ENCODE measurements around the gene LDLRAD2. TPM values are rescaled to one million over a fixed set of nuclear protein-coding genes. Genes with fewer than 3 reads are reported as not detected.
"Not testable (repeated sequence)": the region's sequence is repeated elsewhere in the genome, so short reads cannot be mapped to it uniquely, and the experiment has no call there.

LDLRAD2 gene
- total RNA-seq, 1 experiment from 2014 or later = 1.0 TPM

GRCh38 chr1:21783679-21784603 lies 28.1 kb upstream of the LDLRAD2 start:
- Histone ChIP-seq H3K79me2 (ENCODE audit: insufficient read depth, low read length) (peaks cover 26% of the 10 kb centered on the region; the same call in 1 of the 2 replicates), H4K8ac (replicated peaks; ENCODE audit: insufficient read length, low read depth, low read length) (no peak overlapping the region), H3K23me2 (ENCODE audit: insufficient read length, low read depth, low read length, poor library complexity, severe bottlenecking) (peaks cover 9% of the 10 kb centered on the region), H2AK5ac (ENCODE audit: insufficient read length, low read length) (no peak overlapping the region), H3T11ph (ENCODE audit: low read length) (no peak overlapping the region), H3K14ac (ENCODE audit: insufficient read depth, low read length) (no peak overlapping the region), H3K27ac (ENCODE audit: insufficient read length, low read depth, low read length) (no peak overlapping the region), H3K79me1 (ENCODE audit: insufficient read depth, low read depth, low read length, poor library complexity, severe bottlenecking) (no peaks in the 10 kb centered on the region), H2BK12ac (ENCODE audit: insufficient read length, low read depth, low read length) (no peak overlapping the region), H2BK15ac (ENCODE audit: low read depth, low read length) (no peak overlapping the region; the same call in 1 of the 2 replicates), H3K9ac (ENCODE audit: extremely low read depth, insufficient read length, low read length) (peak overlapping the region; percentile 45), H3K18ac (ENCODE audit: insufficient read length, low read depth, low read length) (no peak overlapping the region), H4K5ac (ENCODE audit: insufficient read length, low read depth, low read length) (no peak overlapping the region), H4K91ac (ENCODE audit: insufficient read length, low read depth, low read length) (no peak overlapping the region), H2AFZ (ENCODE audit: low read length) (no peak overlapping the region), H3K9me3 (ENCODE audit: control insufficient read depth, low read depth, low read length) (no peaks in the 10 kb centered on the region), H2BK5ac (ENCODE audit: insufficient read length, low read length) (no peak overlapping the region), H3K4me2 (ENCODE audit: insufficient read depth, insufficient read length, low read length) (peak overlapping the region; percentile 87), H3K27me3 (ENCODE audit: insufficient read depth, low read length) (no peaks in the 10 kb centered on the region), H2BK120ac (ENCODE audit: low read depth, low read length, poor library complexity, severe bottlenecking) (peak overlapping the region; percentile 24), H3K4me1 (ENCODE audit: insufficient read depth, low read length) (no peaks in the 10 kb centered on the region), H4K20me1 (ENCODE audit: control insufficient read depth, insufficient read depth, insufficient read length) (no peaks in the 10 kb centered on the region), H3K23ac (ENCODE audit: insufficient read length, low read depth, low read length) (no peak overlapping the region), H3K56ac (ENCODE audit: insufficient read length, low read depth, low read length) (no peak overlapping the region), H2BK20ac (ENCODE audit: low read depth, low read length, poor library complexity, severe bottlenecking) (no peak overlapping the region), H3K4ac (ENCODE audit: low read depth, low read length) (no peak overlapping the region)
- no CpG with 5 or more reads among the region's 32 CpGs for WGBS (ENCODE audit: extremely low coverage, insufficient read length, low lambda C conversion rate)
- Mint-ChIP-seq H3K4me3 (peak overlapping the region; percentile 86 to 92), H3K36me3 (ENCODE audit: insufficient read depth in 1 of 3, low read depth in 3 of 3) (peaks cover 0 to 2% (median 2%) of the 10 kb centered on the region in 3 experiments; a peak in 2 of 7 replicates), H3K27ac (peak overlapping the region; percentile 100), H3K27me3 (ENCODE audit: low read depth) (no peaks in the 10 kb centered on the region), H3K4me1 (peaks cover 10 to 18% of the 10 kb centered on the region in 2 experiments), H3K9me3 (no peaks in the 10 kb centered on the region; a peak in 1 of 5 replicates)
- DNase-seq = peak; percentile 99
- no peak for TF ChIP-seq CTCF (conservative IDR thresholded peaks at IDR 0.05)

GRCh38 chr1:21785764-21786163 lies 26.3 kb upstream of the LDLRAD2 start:
- not testable (repeated sequence) for H3K27ac ChIP-seq (ENCODE audit: insufficient read length, low read depth, low read length); H2BK15ac ChIP-seq (ENCODE audit: low read depth, low read length); H3K14ac ChIP-seq (ENCODE audit: insufficient read depth, low read length); H3K4me3 Mint-ChIP-seq; H2BK20ac ChIP-seq (ENCODE audit: low read depth, low read length, poor library complexity, severe bottlenecking); H3K27ac Mint-ChIP-seq; H3K9me3 Mint-ChIP-seq; H4K20me1 ChIP-seq (ENCODE audit: control insufficient read depth, insufficient read depth, insufficient read length); H3K79me1 ChIP-seq (ENCODE audit: insufficient read depth, low read depth, low read length, poor library complexity, severe bottlenecking); H2BK120ac ChIP-seq (ENCODE audit: low read depth, low read length, poor library complexity, severe bottlenecking); H3K27me3 ChIP-seq (ENCODE audit: insufficient read depth, low read length); H3K56ac ChIP-seq (ENCODE audit: insufficient read length, low read depth, low read length); H2BK12ac ChIP-seq (ENCODE audit: insufficient read length, low read depth, low read length); H4K8ac ChIP-seq (replicated peaks; ENCODE audit: insufficient read length, low read depth, low read length); H3K4me1 ChIP-seq (ENCODE audit: insufficient read depth, low read length); H3K18ac ChIP-seq (ENCODE audit: insufficient read length, low read depth, low read length); H3K23me2 ChIP-seq (ENCODE audit: insufficient read length, low read depth, low read length, poor library complexity, severe bottlenecking); H3T11ph ChIP-seq (ENCODE audit: low read length); H4K91ac ChIP-seq (ENCODE audit: insufficient read length, low read depth, low read length); H3K9me3 ChIP-seq (ENCODE audit: control insufficient read depth, low read depth, low read length); H3K27me3 Mint-ChIP-seq (ENCODE audit: low read depth); H3K4me2 ChIP-seq (ENCODE audit: insufficient read depth, insufficient read length, low read length); H2AK5ac ChIP-seq (ENCODE audit: insufficient read length, low read length); H3K23ac ChIP-seq (ENCODE audit: insufficient read length, low read depth, low read length); H2AFZ ChIP-seq (ENCODE audit: low read length); DNase-seq; H2BK5ac ChIP-seq (ENCODE audit: insufficient read length, low read length); H3K36me3 Mint-ChIP-seq (ENCODE audit: insufficient read depth in 1 of 3, low read depth in 3 of 3); H3K4ac ChIP-seq (ENCODE audit: low read depth, low read length); H4K5ac ChIP-seq (ENCODE audit: insufficient read length, low read depth, low read length); H3K9ac ChIP-seq (ENCODE audit: extremely low read depth, insufficient read length, low read length)
- H3K4me1 Mint-ChIP-seq = peaks cover 8 to 22% of the 10 kb centered on the region in 2 experiments
- H3K79me2 ChIP-seq (ENCODE audit: insufficient read depth, low read length) = peaks cover 13% of the 10 kb centered on the region; the same call in 1 of the 2 replicates
- no CpG with 5 or more reads among the region's 9 CpGs for WGBS (ENCODE audit: extremely low coverage, insufficient read length, low lambda C conversion rate)
